HL-60 (cell line): Measurements from ENCODE around the gene TXNDC12.

Experiments used
- DNase-seq, 2 experiments: peaks; one replicate each; pipeline ENCODE4 v3.0.0-alpha.2; 2010 to 2020; ENCODE audit warnings: low read depth in 1 of 2, low spot score in 1 of 2
- H3K27ac ChIP-seq: fragments of 250-450 bp; sonication (Bioruptor Pico); replicated peaks from 2 replicates; pipeline ENCODE4 v1.5.1; 2020; ENCODE audit warnings: mild to moderate bottlenecking, moderate library complexity
- H3K27me3 ChIP-seq: fragments of 250-450 bp; sonication (Bioruptor Pico); 2 replicates; pipeline ENCODE4 v1.5.1; 2021; ENCODE audit warnings: mild to moderate bottlenecking, moderate library complexity; ENCODE audit not compliant: insufficient read depth, poor library complexity, severe bottlenecking
- H3K4me3 ChIP-seq: replicated peaks from 2 replicates; pipeline ENCODE4 v1.5.1; 2011; ENCODE audit warnings: mild to moderate bottlenecking, control low read depth, low read length; ENCODE audit not compliant: insufficient read depth
- GABPA ChIP-seq: IDR thresholded peaks from 2 replicates; pipeline ENCODE4 v1.6.1; 2012; ENCODE audit warnings: low read depth
- POLR2AphosphoS5 ChIP-seq: IDR thresholded peaks from 2 replicates; pipeline ENCODE4 v1.6.1; 2012; ENCODE audit warnings: low read depth
- SPI1 ChIP-seq: IDR thresholded peaks from 2 replicates; pipeline ENCODE4 v1.6.1; 2012; ENCODE audit warnings: low read depth, mild to moderate bottlenecking, borderline replicate concordance
- TF ChIP-seq, protein P1 (sequence below): IDR thresholded peaks from one replicate; pipeline ENCODE4 v1.5.1; 2011; ENCODE audit warnings: low read length, control low read depth, inconsistent platforms; ENCODE audit not compliant: insufficient read depth
- TF ChIP-seq, protein P2 (sequence below): IDR thresholded peaks from 2 replicates; pipeline ENCODE4 v1.6.1; 2012; ENCODE audit warnings: low read depth; ENCODE audit not compliant: insufficient replicate concordance

The TXNDC12 gene

DNA sequence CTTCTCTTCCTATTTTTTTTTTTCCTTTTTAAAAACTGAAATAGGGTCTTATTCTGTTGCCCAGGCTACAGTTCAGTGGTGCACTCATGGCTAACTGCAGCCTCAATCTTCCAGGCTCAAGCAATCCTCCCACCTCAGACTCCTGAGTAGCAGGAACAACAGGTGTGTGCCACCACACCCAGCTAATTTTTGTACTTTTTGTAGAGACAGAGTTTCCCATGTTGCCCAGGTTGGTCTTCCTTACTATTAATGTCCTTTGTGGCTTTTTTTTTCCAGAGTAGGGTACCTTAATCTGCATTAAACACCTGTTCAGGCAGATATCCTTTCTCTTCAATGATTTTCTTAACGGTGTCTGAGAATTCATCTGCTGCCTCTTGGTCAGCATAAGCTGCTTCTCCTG is 17.1 kb downstream of the TXNDC12 start:
- no peak overlapping the region for H3K4me3 ChIP-seq
- no peak for DNase-seq
- H3K27me3 ChIP-seq = no peaks in the 10 kb centered on the region
- H3K27ac ChIP-seq = no peak overlapping the region
- no peak for TF ChIP-seq SPI1
- TF ChIP-seq, protein P1, sequence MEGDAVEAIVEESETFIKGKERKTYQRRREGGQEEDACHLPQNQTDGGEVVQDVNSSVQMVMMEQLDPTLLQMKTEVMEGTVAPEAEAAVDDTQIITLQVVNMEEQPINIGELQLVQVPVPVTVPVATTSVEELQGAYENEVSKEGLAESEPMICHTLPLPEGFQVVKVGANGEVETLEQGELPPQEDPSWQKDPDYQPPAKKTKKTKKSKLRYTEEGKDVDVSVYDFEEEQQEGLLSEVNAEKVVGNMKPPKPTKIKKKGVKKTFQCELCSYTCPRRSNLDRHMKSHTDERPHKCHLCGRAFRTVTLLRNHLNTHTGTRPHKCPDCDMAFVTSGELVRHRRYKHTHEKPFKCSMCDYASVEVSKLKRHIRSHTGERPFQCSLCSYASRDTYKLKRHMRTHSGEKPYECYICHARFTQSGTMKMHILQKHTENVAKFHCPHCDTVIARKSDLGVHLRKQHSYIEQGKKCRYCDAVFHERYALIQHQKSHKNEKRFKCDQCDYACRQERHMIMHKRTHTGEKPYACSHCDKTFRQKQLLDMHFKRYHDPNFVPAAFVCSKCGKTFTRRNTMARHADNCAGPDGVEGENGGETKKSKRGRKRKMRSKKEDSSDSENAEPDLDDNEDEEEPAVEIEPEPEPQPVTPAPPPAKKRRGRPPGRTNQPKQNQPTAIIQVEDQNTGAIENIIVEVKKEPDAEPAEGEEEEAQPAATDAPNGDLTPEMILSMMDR = no peak
- TF ChIP-seq GABPA = no peak
- TF ChIP-seq, protein P2, sequence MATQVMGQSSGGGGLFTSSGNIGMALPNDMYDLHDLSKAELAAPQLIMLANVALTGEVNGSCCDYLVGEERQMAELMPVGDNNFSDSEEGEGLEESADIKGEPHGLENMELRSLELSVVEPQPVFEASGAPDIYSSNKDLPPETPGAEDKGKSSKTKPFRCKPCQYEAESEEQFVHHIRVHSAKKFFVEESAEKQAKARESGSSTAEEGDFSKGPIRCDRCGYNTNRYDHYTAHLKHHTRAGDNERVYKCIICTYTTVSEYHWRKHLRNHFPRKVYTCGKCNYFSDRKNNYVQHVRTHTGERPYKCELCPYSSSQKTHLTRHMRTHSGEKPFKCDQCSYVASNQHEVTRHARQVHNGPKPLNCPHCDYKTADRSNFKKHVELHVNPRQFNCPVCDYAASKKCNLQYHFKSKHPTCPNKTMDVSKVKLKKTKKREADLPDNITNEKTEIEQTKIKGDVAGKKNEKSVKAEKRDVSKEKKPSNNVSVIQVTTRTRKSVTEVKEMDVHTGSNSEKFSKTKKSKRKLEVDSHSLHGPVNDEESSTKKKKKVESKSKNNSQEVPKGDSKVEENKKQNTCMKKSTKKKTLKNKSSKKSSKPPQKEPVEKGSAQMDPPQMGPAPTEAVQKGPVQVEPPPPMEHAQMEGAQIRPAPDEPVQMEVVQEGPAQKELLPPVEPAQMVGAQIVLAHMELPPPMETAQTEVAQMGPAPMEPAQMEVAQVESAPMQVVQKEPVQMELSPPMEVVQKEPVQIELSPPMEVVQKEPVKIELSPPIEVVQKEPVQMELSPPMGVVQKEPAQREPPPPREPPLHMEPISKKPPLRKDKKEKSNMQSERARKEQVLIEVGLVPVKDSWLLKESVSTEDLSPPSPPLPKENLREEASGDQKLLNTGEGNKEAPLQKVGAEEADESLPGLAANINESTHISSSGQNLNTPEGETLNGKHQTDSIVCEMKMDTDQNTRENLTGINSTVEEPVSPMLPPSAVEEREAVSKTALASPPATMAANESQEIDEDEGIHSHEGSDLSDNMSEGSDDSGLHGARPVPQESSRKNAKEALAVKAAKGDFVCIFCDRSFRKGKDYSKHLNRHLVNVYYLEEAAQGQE = no peak
- TF ChIP-seq POLR2AphosphoS5 = no peak

DNA sequence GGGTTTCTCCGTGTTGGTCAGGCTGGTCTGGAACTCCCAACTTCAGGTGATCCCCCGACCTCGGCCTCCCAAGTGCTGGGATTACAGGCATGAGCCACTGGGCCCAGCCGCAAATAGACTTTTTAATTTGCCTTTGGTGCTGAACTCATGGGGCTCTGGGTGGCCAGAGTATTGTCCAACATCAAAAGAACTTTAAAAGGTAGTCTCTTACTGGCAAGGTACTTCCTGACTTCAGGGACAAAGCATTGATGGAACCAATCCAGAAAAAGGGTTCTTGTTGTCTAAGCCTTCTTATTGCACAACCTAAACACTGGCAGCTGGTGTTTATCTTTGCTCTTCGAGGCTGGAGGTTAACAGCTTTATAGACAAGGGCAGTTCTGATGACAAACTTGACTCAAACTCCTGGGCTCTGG is 17.6 kb downstream of the TXNDC12 start:
- H3K27me3 ChIP-seq = no peaks in the 10 kb centered on the region
- DNase-seq = peak in 1 of 2 experiments; percentile 11
- H3K27ac ChIP-seq = no peak overlapping the region
- H3K4me3 ChIP-seq = no peak overlapping the region
- TF ChIP-seq SPI1 (no peak), POLR2AphosphoS5 (no peak), GABPA (no peak)
- TF ChIP-seq, protein P2 = no peak
- TF ChIP-seq, protein P1 = no peak

DNA sequence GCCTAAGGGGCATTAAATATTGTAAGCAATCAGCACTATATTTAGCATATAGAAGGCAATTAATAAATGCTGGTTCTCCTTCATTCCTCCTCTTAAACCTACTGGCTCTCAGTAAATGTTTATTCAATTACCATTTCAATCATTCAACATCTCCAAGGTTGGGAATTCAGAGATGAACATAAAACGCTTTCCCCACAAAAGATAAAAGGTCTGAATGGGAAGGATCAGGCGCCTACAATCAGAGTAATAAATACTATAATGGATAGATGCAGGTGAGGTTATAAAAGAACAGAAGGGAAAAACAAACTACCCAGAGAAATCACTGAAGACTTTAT is 21.0 kb downstream of the TXNDC12 start:
- Histone ChIP-seq H3K27me3 (no peaks in the 10 kb centered on the region), H3K4me3 (peak overlapping the region; percentile 66), H3K27ac (peak overlapping the region; percentile 86)
- no peak for DNase-seq
- TF ChIP-seq, protein P2 = no peak
- TF ChIP-seq GABPA (no peak), POLR2AphosphoS5 (no peak), SPI1 (no peak)
- TF ChIP-seq, protein P1 = no peak
